Activated T-cell treated with anti-CD3 and anti-CD28 coated beads, Interleukin-2, amount 50 U/mL, for 4 hours (primary cell): Measurements from ENCODE around the gene CACNA1H. TPM values are rescaled to one million over a fixed set of nuclear protein-coding genes. Genes with fewer than 3 reads are reported as not detected.

Experiments
- ATAC-seq, 2 donors: fragments of 200-7000 bp; cut with Tn5 transposase; one replicate each; pipeline ENCODE4 v1.10.0; 2021
- DNase-seq: peaks from one replicate; pipeline ENCODE4 v3.0.0-alpha.2; 2020
- H3K27me3 Mint-ChIP-seq: one replicate; pipeline ENCODE4 v1.8.0; 2021; ENCODE audit warnings: low read depth, mixed read lengths
- H3K36me3 Mint-ChIP-seq: one replicate; pipeline ENCODE4 v1.8.0; 2022; ENCODE audit warnings: mixed read lengths; ENCODE audit not compliant: insufficient read depth
- H3K4me1 Mint-ChIP-seq: one replicate; pipeline ENCODE4 v1.8.0; 2021; ENCODE audit warnings: low read depth, mixed read lengths
- H3K4me3 Mint-ChIP-seq: one replicate; pipeline ENCODE4 v1.8.0; 2021; ENCODE audit warnings: mild to moderate bottlenecking, moderate library complexity, mixed read lengths
- H3K9me3 Mint-ChIP-seq: one replicate; pipeline ENCODE4 v1.8.0; 2021; ENCODE audit warnings: mixed read lengths
- total RNA-seq, 3 donors: library from RNA; stranded (reverse); gene quantifications; one replicate each; pipeline ENCODE4 v1.2.1, GENCODE V29; 2021

CACNA1H gene
- total RNA-seq, 3 donors from 2014 or later = 0.34 to 0.51 (median 0.41) TPM

- Mint-ChIP-seq H3K27me3 (peaks cover 2% of the 10 kb centered on the region), H3K4me1 (no peaks in the 10 kb centered on the region), H3K9me3 (no peaks in the 10 kb centered on the region), H3K4me3 (no peak overlapping the region), H3K36me3 (no peaks in the 10 kb centered on the region)
- ATAC-seq (no peak), DNase-seq (no peak)
These were observed 35.0 kb upstream of the CACNA1H start for GRCh38 chr16:1117926-1118325.

DNA sequence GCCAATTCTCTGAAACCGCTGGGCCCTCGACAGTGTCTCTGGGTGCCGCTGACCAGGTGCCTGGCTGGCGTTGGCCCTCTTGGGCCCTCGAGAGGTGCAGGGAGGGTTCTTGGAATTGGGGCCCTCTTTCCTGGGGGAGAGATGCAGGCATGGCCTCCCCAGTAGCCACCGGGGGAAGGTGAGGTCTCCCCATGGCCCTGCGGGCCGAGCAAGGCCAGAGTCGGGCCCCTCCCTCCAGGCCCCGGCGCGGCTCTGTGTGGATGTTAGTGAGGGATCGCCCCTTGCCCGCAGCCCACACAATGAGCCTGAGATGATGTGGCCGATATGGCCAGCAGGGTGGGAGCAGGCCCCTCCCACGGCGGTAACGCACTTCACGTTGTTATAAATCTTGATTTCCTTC lies 33.8 kb upstream of the CACNA1H start:
- no peaks in the 10 kb centered on the region for H3K9me3 Mint-ChIP-seq
- H3K4me1 Mint-ChIP-seq = no peaks in the 10 kb centered on the region
- no peaks in the 10 kb centered on the region for H3K36me3 Mint-ChIP-seq
- H3K27me3 Mint-ChIP-seq = peaks cover 2% of the 10 kb centered on the region
- ATAC-seq (no peak), DNase-seq (no peak)
- H3K4me3 Mint-ChIP-seq = no peak overlapping the region

DNA sequence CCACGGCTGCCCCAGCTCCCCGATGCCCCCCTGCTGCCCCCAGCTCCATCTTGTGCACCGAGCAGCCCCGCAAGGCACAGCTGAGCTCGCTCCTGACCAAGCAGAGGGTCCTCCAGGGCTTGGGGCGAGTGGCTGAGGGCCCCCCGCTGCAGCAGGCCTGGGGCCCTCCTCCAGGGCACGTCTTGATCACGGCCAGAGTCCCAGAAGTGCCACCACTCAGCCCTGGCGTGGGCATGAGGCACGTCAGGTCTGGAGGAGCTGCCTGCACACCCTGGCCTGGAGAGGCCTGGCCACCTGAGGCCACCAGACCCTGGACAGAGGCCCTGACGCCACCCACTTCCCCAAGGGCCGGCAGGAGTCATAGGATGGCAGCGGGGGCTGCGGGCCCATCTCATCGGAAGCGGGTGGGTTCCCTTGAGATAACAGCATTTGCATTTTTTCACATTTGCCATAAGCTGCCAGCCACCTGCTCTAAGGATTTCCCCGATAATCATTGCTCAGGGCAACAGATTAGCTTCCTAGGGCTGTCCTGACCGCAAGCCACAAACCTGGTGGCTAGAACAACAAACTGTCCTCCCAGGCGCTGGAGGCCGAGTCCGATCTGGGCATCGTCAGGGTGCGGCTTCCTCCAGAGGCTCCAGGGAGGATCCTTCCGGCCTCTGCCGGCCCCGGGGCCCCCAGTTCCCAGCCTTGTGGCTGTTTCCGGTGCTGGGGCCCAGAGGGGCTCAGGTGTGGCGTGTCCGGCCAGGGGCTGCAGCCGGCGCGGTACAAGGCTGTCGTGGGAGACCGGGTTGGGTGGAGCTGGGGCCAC lies 32.9 kb upstream of the CACNA1H start:
- Mint-ChIP-seq H3K4me1 (no peaks in the 10 kb centered on the region), H3K36me3 (no peaks in the 10 kb centered on the region), H3K4me3 (no peak overlapping the region), H3K27me3 (peaks cover 1% of the 10 kb centered on the region), H3K9me3 (no peaks in the 10 kb centered on the region)
- no peak for DNase-seq
- ATAC-seq = no peak

DNA sequence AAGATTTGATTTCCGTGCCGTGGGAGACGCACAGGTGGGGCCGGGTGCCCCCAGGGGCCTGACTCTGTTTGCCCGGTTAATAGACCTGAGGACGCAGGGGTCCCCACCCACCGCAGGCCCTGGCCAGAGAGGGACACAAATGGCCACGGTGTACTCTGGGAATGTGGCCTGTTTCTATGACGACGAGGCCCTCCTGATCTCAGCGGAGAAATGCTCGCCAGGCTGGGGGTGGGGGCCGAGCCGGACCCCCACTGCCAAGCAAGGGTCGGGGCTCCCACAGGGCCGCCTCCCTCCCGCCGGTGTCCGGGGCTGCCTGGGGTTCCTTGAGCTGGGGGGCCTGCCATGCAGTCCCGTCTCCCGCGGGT lies 32.3 kb upstream of the CACNA1H start:
- no peaks in the 10 kb centered on the region for H3K4me1 Mint-ChIP-seq
- DNase-seq (no peak), ATAC-seq (no peak)
- no peaks in the 10 kb centered on the region for H3K27me3 Mint-ChIP-seq
- no peaks in the 10 kb centered on the region for H3K9me3 Mint-ChIP-seq
- no peaks in the 10 kb centered on the region for H3K36me3 Mint-ChIP-seq
- H3K4me3 Mint-ChIP-seq = no peak overlapping the region

DNA sequence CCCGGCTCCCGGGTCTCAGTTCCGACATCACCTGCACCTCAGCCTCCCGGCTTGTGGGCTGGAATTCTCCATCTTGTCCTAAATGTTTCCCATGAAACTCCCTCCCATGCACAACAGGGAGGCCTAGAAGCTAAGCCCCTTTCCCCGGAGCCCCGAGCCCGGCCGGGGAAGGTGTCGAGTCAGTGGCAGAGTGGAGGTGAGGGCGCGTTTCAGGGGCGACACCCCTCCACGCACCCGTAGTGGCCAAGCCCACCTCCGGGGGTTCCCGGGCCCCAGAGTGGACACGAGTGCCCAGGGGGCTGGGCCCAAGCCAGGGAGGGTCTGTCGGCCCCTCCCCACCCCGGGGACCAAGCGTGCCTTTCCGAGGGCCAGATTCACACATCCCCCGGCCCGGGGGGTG lies 31.9 kb upstream of the CACNA1H start:
- H3K4me1 Mint-ChIP-seq = no peaks in the 10 kb centered on the region
- no peaks in the 10 kb centered on the region for H3K36me3 Mint-ChIP-seq
- no peak overlapping the region for H3K4me3 Mint-ChIP-seq
- no peaks in the 10 kb centered on the region for H3K9me3 Mint-ChIP-seq
- H3K27me3 Mint-ChIP-seq = no peaks in the 10 kb centered on the region
- DNase-seq (no peak), ATAC-seq (no peak)

DNA sequence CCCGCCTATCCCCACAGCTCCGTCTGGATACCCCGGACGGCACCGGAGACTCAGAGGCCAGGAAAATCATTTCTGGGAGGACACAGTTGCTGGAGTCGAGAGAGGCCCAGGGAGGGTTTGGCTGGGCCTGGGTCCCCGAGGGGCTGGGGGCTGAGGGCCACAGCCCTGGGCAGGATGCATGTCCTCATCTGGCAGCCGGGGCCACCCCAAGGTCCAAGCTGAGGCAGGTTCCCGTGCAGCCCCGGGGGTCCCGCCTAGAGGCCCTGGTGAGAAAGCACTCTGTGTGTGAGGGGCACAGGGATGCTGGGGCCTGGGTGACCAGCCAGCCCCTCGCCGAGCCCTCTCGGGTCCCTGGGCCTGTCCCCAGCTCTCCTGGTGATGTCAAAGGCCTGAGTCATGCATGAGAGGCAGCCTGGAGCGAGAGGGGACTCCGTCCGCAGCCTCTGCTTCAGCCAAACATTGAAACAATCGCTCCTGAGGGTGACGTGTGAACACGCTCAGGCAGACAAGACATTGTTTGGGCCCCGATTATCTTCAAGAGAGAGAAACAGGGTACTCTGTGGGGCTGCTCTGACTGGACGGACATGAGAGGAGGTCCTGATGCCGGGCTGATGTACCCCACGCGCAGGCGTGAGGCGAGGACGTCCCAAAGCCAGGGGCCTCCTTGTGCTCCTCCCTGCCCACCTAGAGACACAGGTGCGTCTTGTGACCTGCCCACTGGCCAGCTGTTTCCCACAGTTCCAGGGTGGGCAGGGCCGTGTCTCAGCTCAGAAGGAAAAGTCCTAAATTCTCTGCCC lies 31.1 kb upstream of the CACNA1H start:
- H3K4me1 Mint-ChIP-seq = no peaks in the 10 kb centered on the region
- H3K9me3 Mint-ChIP-seq = no peaks in the 10 kb centered on the region
- no peak for ATAC-seq
- no peaks in the 10 kb centered on the region for H3K27me3 Mint-ChIP-seq
- no peak for DNase-seq
- H3K36me3 Mint-ChIP-seq = no peaks in the 10 kb centered on the region
- no peak overlapping the region for H3K4me3 Mint-ChIP-seq

- H3K36me3 Mint-ChIP-seq = no peaks in the 10 kb centered on the region
- DNase-seq (no peak), ATAC-seq (no peak)
- no peaks in the 10 kb centered on the region for H3K9me3 Mint-ChIP-seq
- no peaks in the 10 kb centered on the region for H3K27me3 Mint-ChIP-seq
- no peak overlapping the region for H3K4me3 Mint-ChIP-seq
- no peaks in the 10 kb centered on the region for H3K4me1 Mint-ChIP-seq
These were observed 30.5 kb upstream of the CACNA1H start for GRCh38 chr16:1122398-1122765.

DNA sequence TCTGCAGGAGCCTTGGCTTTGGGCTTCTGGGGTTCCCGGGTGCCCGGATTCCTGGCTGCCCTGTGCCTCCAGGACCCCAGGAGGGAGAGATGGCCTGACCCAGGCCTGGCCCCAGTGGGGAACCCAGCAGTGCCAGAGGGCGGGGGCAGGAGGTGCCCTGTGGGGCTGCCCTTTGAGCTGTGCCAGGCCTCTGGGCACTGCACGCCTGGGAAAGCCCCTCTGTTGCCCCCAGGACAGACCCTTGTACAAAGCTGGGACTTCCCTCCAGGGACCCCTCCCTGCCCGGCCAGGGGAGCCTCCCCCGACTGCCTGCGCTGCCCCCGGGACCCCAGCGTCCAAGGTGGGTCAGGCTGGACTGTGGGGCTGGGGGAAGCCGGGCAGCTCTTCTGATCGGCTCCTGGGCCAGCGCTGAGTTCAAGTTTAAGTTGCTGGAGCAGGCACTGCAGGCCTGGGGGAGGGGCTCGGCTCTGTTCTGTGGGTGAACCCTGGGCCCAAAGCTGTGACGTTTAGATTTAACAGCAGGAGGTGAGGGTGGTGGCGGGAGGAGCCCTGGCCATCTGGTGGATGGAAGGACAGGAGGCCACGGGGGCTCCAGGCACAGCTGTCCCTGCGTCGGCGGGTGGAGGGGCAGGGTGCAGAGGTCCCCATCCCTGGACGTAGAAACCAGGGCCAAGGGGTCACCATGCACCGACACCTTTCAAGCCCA lies 29.2 kb upstream of the CACNA1H start:
- Mint-ChIP-seq H3K4me3 (no peak overlapping the region), H3K4me1 (no peaks in the 10 kb centered on the region), H3K27me3 (no peaks in the 10 kb centered on the region), H3K9me3 (no peaks in the 10 kb centered on the region), H3K36me3 (no peaks in the 10 kb centered on the region)
- no peak for DNase-seq
- ATAC-seq = no peak

DNA sequence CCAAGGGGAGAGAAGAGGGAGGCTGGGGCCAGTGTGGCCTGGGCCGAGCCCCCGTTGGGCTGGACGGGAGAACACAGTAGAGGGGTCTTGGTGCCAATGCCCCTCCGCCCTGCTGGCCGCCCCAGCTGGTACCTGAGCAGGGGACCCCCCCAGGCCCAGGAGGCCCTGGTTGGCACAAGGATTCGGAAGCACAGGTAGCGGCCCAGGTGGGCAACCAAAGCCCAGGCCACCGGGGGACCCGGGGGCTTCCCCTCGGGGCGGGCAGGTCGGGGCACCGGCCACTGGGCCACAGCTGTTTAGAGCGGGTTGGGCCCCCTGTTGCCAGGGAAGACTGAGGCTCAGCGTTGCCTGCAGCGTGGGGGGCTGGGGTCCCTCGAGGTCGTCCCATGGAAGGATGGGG lies 28.6 kb upstream of the CACNA1H start:
- H3K9me3 Mint-ChIP-seq = no peaks in the 10 kb centered on the region
- ATAC-seq = no peak
- H3K36me3 Mint-ChIP-seq = no peaks in the 10 kb centered on the region
- DNase-seq = no peak
- H3K4me1 Mint-ChIP-seq = no peaks in the 10 kb centered on the region
- H3K27me3 Mint-ChIP-seq = no peaks in the 10 kb centered on the region
- H3K4me3 Mint-ChIP-seq = no peak overlapping the region

GRCh38 chr16:1124795-1125194 lies 28.1 kb upstream of the CACNA1H start:
- no peak for DNase-seq

GRCh38 chr16:1125471-1125870 lies 27.4 kb upstream of the CACNA1H start:
- Mint-ChIP-seq H3K4me1 (no peaks in the 10 kb centered on the region), H3K9me3 (no peaks in the 10 kb centered on the region), H3K27me3 (no peaks in the 10 kb centered on the region), H3K4me3 (no peak overlapping the region), H3K36me3 (no peaks in the 10 kb centered on the region)
- ATAC-seq = peak; percentile 47 to 63
- no peak for DNase-seq

More at GRCh38 chr16:1124795-1125194, 28.1 kb upstream of the CACNA1H start:
- Mint-ChIP-seq H3K9me3 (no peaks in the 10 kb centered on the region), H3K4me1 (no peaks in the 10 kb centered on the region), H3K27me3 (no peaks in the 10 kb centered on the region), H3K4me3 (no peak overlapping the region), H3K36me3 (no peaks in the 10 kb centered on the region)
- ATAC-seq = no peak

DNA sequence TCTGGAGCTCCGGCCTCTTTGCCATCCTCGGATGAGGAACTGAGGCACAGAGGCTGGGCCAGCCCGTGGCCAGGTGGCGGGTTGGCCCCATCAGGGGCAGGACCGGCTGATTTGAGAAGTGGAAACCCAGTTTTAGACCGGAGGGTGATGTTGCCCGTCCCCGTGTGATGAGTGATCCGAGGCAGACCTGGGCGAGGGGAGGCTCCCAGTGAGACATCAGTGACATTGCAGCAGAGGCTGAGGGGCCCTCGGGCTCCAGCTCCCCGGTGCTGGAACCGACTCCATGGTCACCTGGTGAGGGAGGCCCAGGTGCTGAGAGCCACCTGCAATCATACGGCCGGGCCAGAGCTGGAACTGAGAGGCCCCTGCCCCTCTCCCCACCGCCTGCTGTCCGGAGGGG lies 26.9 kb upstream of the CACNA1H start:
- ATAC-seq (no peak), DNase-seq (no peak)
- Mint-ChIP-seq H3K9me3 (no peaks in the 10 kb centered on the region), H3K36me3 (no peaks in the 10 kb centered on the region), H3K27me3 (no peaks in the 10 kb centered on the region), H3K4me3 (no peak overlapping the region), H3K4me1 (no peaks in the 10 kb centered on the region)

GRCh38 chr16:1126586-1126985 lies 26.3 kb upstream of the CACNA1H start:
- Mint-ChIP-seq H3K36me3 (no peaks in the 10 kb centered on the region), H3K4me3 (no peak overlapping the region), H3K27me3 (no peaks in the 10 kb centered on the region), H3K9me3 (no peaks in the 10 kb centered on the region), H3K4me1 (no peaks in the 10 kb centered on the region)
- no peak for DNase-seq
- no peak for ATAC-seq

DNA sequence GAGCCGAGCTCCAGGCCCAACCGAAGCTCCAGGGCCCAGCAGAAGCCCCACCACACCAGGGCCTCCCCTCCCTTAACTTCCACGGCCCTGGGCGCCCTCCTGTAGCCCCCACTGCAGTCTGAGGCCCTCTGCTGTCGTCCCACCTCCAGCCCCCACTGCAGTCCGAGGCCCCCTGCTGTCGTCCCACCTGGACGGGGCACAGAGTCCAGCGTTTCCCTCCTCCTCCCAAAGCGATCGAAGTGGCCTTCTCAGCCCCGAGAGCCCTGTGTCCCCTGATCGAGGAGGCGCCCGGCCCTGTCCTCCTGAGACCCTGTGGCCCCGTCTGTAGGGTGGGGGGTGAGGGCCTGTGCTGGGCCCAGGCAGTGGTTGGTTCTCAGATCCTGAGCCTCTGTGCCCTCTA lies 25.8 kb upstream of the CACNA1H start:
- no peaks in the 10 kb centered on the region for H3K27me3 Mint-ChIP-seq
- no peak for DNase-seq
- H3K4me1 Mint-ChIP-seq = no peaks in the 10 kb centered on the region
- no peak overlapping the region for H3K4me3 Mint-ChIP-seq
- ATAC-seq = no peak
- H3K36me3 Mint-ChIP-seq = no peaks in the 10 kb centered on the region
- H3K9me3 Mint-ChIP-seq = no peaks in the 10 kb centered on the region
